GM23338 (cell line): ENCODE measurements around the gene MAPT. TPM values are rescaled to one million over a fixed set of nuclear protein-coding genes. Genes with fewer than 3 reads are reported as not detected.

Source experiments
- ATAC-seq: fragments of 200-7000 bp; cut with Tn5 transposase; 3 replicates; pipeline ENCODE4 v1.9.1; 2020
- DNase-seq: peaks from one replicate; pipeline ENCODE4 v3.0.0-alpha.2; 2015; ENCODE audit warnings: low spot score
- H2AFZ ChIP-seq: fragments of 200-600 bp; sonication (generic); 2 replicates; pipeline ENCODE4 v1.8.0; 2016; ENCODE audit warnings: antibody characterized with exemption, mild to moderate bottlenecking, moderate library complexity
- H3F3A ChIP-seq: fragments of 200-600 bp; sonication (generic); replicated peaks from 2 replicates; pipeline ENCODE4 v1.8.0; 2017; ENCODE audit warnings: antibody characterized with exemption, mixed run types, low read depth
- H3K27ac ChIP-seq: fragments of 200-600 bp; sonication (generic); 2 replicates; pipeline ENCODE4 v1.6.1; 2016; ENCODE audit warnings: low read depth
- H3K27me3 ChIP-seq: fragments of 200-600 bp; sonication (generic); 2 replicates; pipeline ENCODE4 v1.8.0; 2016; ENCODE audit warnings: mild to moderate bottlenecking, mixed run types, moderate library complexity; ENCODE audit not compliant: insufficient read depth
- H3K36me3 ChIP-seq: fragments of 200-600 bp; sonication (generic); 2 replicates; pipeline ENCODE4 v1.8.0; 2016; ENCODE audit warnings: mild to moderate bottlenecking; ENCODE audit not compliant: insufficient read depth
- H3K4me1 ChIP-seq: fragments of 200-600 bp; sonication (generic); 2 replicates; pipeline ENCODE4 v1.8.0; 2016; ENCODE audit warnings: mild to moderate bottlenecking, moderate library complexity; ENCODE audit not compliant: insufficient read depth
- H3K4me2 ChIP-seq: fragments of 200-600 bp; sonication (generic); 2 replicates; pipeline ENCODE4 v1.7.1; 2017; ENCODE audit warnings: mixed run types
- H3K4me3 ChIP-seq: fragments of 200-600 bp; sonication (generic); 2 replicates; pipeline ENCODE4 v1.6.1; 2016; ENCODE audit warnings: mixed run types
- H3K79me2 ChIP-seq: fragments of 200-600 bp; sonication (generic); replicated peaks from 2 replicates; pipeline ENCODE4 v1.8.0; 2017; ENCODE audit warnings: mild to moderate bottlenecking; ENCODE audit not compliant: insufficient read depth
- H3K9me2 ChIP-seq: fragments of 200-600 bp; sonication (generic); 2 replicates; pipeline ENCODE4 v1.8.0; 2017; ENCODE audit not compliant: insufficient read depth
- H4K20me1 ChIP-seq: fragments of 200-600 bp; sonication (generic); replicated peaks from 2 replicates; pipeline ENCODE4 v1.8.0; 2017; ENCODE audit warnings: mild to moderate bottlenecking; ENCODE audit not compliant: insufficient read depth
- H3K27ac Mint-ChIP-seq: 2 replicates; pipeline ENCODE4 v1.8.0; 2020; ENCODE audit warnings: inconsistent platforms, mild to moderate bottlenecking, moderate library complexity, mixed read lengths
- H3K27me3 Mint-ChIP-seq: 3 replicates; pipeline ENCODE4 v1.8.0; 2022; ENCODE audit warnings: low read depth, mild to moderate bottlenecking, moderate library complexity, mixed read lengths, inconsistent platforms; ENCODE audit not compliant: insufficient read depth, poor library complexity
- H3K36me3 Mint-ChIP-seq: 3 replicates; pipeline ENCODE4 v1.8.0; 2021; ENCODE audit warnings: low read depth, mild to moderate bottlenecking, inconsistent platforms, moderate library complexity, mixed read lengths
- H3K4me1 Mint-ChIP-seq: 3 replicates; pipeline ENCODE4 v1.8.0; 2020; ENCODE audit warnings: mild to moderate bottlenecking, inconsistent platforms, mixed read lengths
- H3K4me3 Mint-ChIP-seq: 3 replicates; pipeline ENCODE4 v1.8.0; 2021; ENCODE audit warnings: moderate library complexity, mild to moderate bottlenecking, inconsistent platforms, mixed read lengths
- H3K9me3 Mint-ChIP-seq: 3 replicates; pipeline ENCODE4 v1.8.0; 2020; ENCODE audit warnings: moderate library complexity, mild to moderate bottlenecking, inconsistent platforms, mixed read lengths
- CREB1 ChIP-seq: fragments of 250-450 bp; sonication (Bioruptor Pico); IDR thresholded peaks from 2 replicates; pipeline ENCODE4 v1.5.0; 2020; ENCODE audit warnings: low read depth, mild to moderate bottlenecking, moderate library complexity
- CTCF ChIP-seq, 2 experiments: fragments of 200-600 bp in 1 of 2; sonication (generic) in 1 of 2; conservative IDR thresholded peaks; 2 replicates each; pipeline versions ENCODE4 v1.5.1 to v1.6.1; 2016 to 2017; ENCODE audit warnings: antibody characterized with exemption in 2 of 2, low read depth in 2 of 2, mild to moderate bottlenecking in 2 of 2, moderate library complexity in 1 of 2
- ETS1 ChIP-seq: IDR thresholded peaks from 2 replicates; pipeline ENCODE4 v1.6.1; 2016; ENCODE audit warnings: antibody characterized with exemption
- EZH2 ChIP-seq: fragments of 200-600 bp; sonication (generic); IDR thresholded peaks from one replicate; pipeline ENCODE4 v1.8.0; 2017; ENCODE audit warnings: antibody characterized with exemption, mild to moderate bottlenecking, low read depth; ENCODE audit not compliant: unreplicated experiment
- NANOG ChIP-seq: IDR thresholded peaks from 2 replicates; pipeline ENCODE4 v1.6.1; 2016; ENCODE audit warnings: antibody characterized with exemption, borderline replicate concordance
- REST ChIP-seq: IDR thresholded peaks from one replicate; pipeline ENCODE4 v1.6.1; 2018; ENCODE audit warnings: antibody characterized with exemption; ENCODE audit not compliant: unreplicated experiment
- STAT1 ChIP-seq: IDR thresholded peaks from one replicate; pipeline ENCODE4 v1.6.1; 2016; ENCODE audit warnings: antibody characterized with exemption; ENCODE audit not compliant: unreplicated experiment
- ZNF114 ChIP-seq: fragments of 250-450 bp; sonication (Bioruptor Pico); IDR thresholded peaks from 2 replicates; pipeline ENCODE4 v1.5.0; 2020; ENCODE audit warnings: mild to moderate bottlenecking, moderate library complexity
- ZNF331 ChIP-seq: fragments of 250-450 bp; sonication (Bioruptor Pico); IDR thresholded peaks from 2 replicates; pipeline ENCODE4 v1.5.0; 2020; ENCODE audit warnings: low read depth, mild to moderate bottlenecking, moderate library complexity
- polyA plus RNA-seq: library from polyadenylated mRNA; unstranded; fragments of >200 nt; fragmentation: Nextera tagmentation; extraction: Ambion mirVana; gene quantifications from 2 replicates; pipeline ENCODE4 v1.2.1, GENCODE V29; 2016
- total RNA-seq: library from RNA; depleted of rRNA; stranded (reverse); fragments of >200 nt; shearing (Covaris generic); gene quantifications from 2 replicates; pipeline ENCODE4 v1.2.3, GENCODE V29; 2014

MAPT gene
- total and polyA plus RNA-seq, 2 experiments from 2014 or later: 1.1 to 2.1 TPM

GRCh38 chr17:45873728-45874127 is 20.6 kb upstream of the MAPT start (continued):
- TF ChIP-seq REST (no peak), NANOG (no peak), STAT1 (no peak), CTCF (conservative IDR thresholded peaks at IDR 0.05; ENCODE audit: low read depth in 2 of 2) (no peak), CREB1 (CRISPR knock-in tag) (no peak), ETS1 (no peak), ZNF114 (CRISPR knock-in tag) (no peak), ZNF331 (CRISPR knock-in tag) (no peak)

DNA sequence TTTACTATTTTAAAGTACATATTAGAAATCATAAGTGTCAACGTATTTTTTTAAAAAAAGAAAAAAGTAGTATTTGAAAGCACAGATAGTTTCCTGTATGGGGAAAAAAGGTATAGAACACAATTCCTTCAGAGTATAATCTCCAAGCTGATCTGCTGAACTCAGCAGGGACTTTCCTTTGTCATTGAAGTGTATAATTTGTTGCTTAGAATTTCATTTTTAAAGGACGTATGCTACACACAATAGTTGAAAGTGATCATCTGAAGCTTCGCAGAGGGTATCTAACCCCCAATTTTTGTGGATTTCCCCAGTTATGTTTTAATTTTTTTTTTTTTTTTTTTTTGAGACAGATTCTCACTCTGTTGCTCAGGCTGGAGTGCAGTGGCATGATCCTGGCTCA is 20.2 kb upstream of the MAPT start:
- Histone ChIP-seq H2AFZ (no peak overlapping the region), H3F3A (no peaks in the 10 kb centered on the region), H3K79me2 (no peaks in the 10 kb centered on the region), H3K36me3 (no peaks in the 10 kb centered on the region), H3K27ac (no peak overlapping the region), H3K4me2 (no peak overlapping the region), H3K4me3 (no peak overlapping the region), H3K4me1 (no peaks in the 10 kb centered on the region), H4K20me1 (no peaks in the 10 kb centered on the region), H3K9me2 (no peaks in the 10 kb centered on the region), H3K27me3 (no peaks in the 10 kb centered on the region)
- peaks cover 5% of the 10 kb centered on the region; the same call in 2 of the 3 replicates for H3K4me1 Mint-ChIP-seq
- ATAC-seq: no peak
- no peak for DNase-seq
- no peaks in the 10 kb centered on the region for H3K36me3 Mint-ChIP-seq
- no peak overlapping the region for H3K4me3 Mint-ChIP-seq
- no peaks in the 10 kb centered on the region for H3K9me3 Mint-ChIP-seq
- H3K27ac Mint-ChIP-seq: no peak overlapping the region
- H3K27me3 Mint-ChIP-seq: peaks cover 4% of the 10 kb centered on the region
- TF ChIP-seq ZNF114 (CRISPR knock-in tag) (no peak), EZH2 (no peak), STAT1 (no peak), REST (no peak)
